NCI-H146 treated with DMSO at 0.1 percent for 48 hours (cell line): ENCODE measurements around the gene RGL1.
"Not testable (repeated sequence)": the region's sequence is repeated elsewhere in the genome, so short reads cannot be mapped to it uniquely, and the experiment has no call there.

ENCODE experiments used
- DNase-seq: peaks from one replicate; lab custom pipeline; 2025; ENCODE audit not compliant: unreplicated experiment; lab: John Stamatoyannopoulos, UW

The RGL1 gene

GRCh38 chr1:183804916-183805841 lies at the start of gene RGL1:
Gene RGL1 (plus strand): TSS chr1:183805120. CDS start chr1:183805298, 178 bp downstream.
- DNase-seq, result no peak

GRCh38 chr1:183756326-183756725 lies 48.6 kb upstream of the RGL1 start:
- no peak for DNase-seq

GRCh38 chr1:183757061-183757460 lies 47.9 kb upstream of the RGL1 start:
- DNase-seq, result no peak

- no peak for DNase-seq
Measured at GRCh38 chr1:183758913-183759312, 46.0 kb upstream of the RGL1 start.

- no peak for DNase-seq
Measured at GRCh38 chr1:183760661-183761060, 44.3 kb upstream of the RGL1 start.

GRCh38 chr1:183761871-183762270 lies 43.0 kb upstream of the RGL1 start:
- no peak for DNase-seq

- DNase-seq, result not testable (repeated sequence)
Measured at GRCh38 chr1:183762856-183763255, 42.1 kb upstream of the RGL1 start.

- DNase-seq, result no peak
Measured at GRCh38 chr1:183764981-183765380, 39.9 kb upstream of the RGL1 start.

GRCh38 chr1:183769956-183770815 lies 34.7 kb upstream of the RGL1 start:
- DNase-seq, result no peak

GRCh38 chr1:183770816-183771128 lies 34.1 kb upstream of the RGL1 start:
- DNase-seq, result no peak

GRCh38 chr1:183773482-183774274 lies 31.2 kb upstream of the RGL1 start:
- no peak for DNase-seq

- no peak for DNase-seq
Measured at GRCh38 chr1:183774938-183775337, 30.0 kb upstream of the RGL1 start.

- DNase-seq, result no peak
Measured at GRCh38 chr1:183776731-183777130, 28.2 kb upstream of the RGL1 start.

- DNase-seq, result peak; percentile 7
Measured at GRCh38 chr1:183777328-183777727, 27.6 kb upstream of the RGL1 start.

- no peak for DNase-seq
Measured at GRCh38 chr1:183778045-183778444, 26.9 kb upstream of the RGL1 start.

- no peak for DNase-seq
Measured at GRCh38 chr1:183778568-183779433, 26.1 kb upstream of the RGL1 start.

GRCh38 chr1:183780159-183780558 lies 24.8 kb upstream of the RGL1 start:
- no peak for DNase-seq

- no peak for DNase-seq
Measured at GRCh38 chr1:183780757-183781156, 24.2 kb upstream of the RGL1 start.

- DNase-seq, result no peak
Measured at GRCh38 chr1:183783342-183783741, 21.6 kb upstream of the RGL1 start.
